Measurements from ENCODE around the gene RNF220. TPM values are rescaled to one million over a fixed set of nuclear protein-coding genes. Genes with fewer than 3 reads are reported as not detected.

Gene RNF220
- total RNA-seq, 4 donors from 2014 or later: 116 to 140 (median 123) TPM

DNA sequence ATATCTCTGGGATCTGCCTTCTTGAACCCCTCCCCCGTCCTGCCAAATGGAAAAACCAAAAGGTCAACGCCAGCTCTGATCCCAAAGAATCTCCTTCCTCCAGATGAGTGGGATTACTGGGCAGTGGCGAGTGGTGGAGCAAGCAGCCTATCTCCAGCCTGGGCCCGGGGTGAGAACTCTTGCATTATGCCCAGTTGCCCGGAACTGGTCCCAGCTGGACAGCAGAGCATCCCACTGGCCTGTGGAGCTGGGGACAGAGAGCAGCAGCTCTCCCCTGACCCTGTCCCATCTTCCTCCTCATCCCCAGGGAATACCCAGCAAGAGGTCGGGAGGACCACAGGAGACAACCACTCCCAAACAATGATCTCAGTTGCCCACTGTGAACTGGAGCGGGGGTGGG lies 138.7 kb downstream of the RNF220 start:
- no peak for DNase-seq (ENCODE audit: low spot score in 2 of 2)
- H3K4me3 ChIP-seq (ENCODE audit: low read depth, poor library complexity, severe bottlenecking): no peak overlapping the region
- intact Hi-C loops (cut with DNase I; ENCODE audit: low total_unique reads): no loop called here
- TF ChIP-seq, protein P1, sequence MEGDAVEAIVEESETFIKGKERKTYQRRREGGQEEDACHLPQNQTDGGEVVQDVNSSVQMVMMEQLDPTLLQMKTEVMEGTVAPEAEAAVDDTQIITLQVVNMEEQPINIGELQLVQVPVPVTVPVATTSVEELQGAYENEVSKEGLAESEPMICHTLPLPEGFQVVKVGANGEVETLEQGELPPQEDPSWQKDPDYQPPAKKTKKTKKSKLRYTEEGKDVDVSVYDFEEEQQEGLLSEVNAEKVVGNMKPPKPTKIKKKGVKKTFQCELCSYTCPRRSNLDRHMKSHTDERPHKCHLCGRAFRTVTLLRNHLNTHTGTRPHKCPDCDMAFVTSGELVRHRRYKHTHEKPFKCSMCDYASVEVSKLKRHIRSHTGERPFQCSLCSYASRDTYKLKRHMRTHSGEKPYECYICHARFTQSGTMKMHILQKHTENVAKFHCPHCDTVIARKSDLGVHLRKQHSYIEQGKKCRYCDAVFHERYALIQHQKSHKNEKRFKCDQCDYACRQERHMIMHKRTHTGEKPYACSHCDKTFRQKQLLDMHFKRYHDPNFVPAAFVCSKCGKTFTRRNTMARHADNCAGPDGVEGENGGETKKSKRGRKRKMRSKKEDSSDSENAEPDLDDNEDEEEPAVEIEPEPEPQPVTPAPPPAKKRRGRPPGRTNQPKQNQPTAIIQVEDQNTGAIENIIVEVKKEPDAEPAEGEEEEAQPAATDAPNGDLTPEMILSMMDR (IDR thresholded peaks at IDR 0.05): no peak
- TF ChIP-seq POLR2A (IDR thresholded peaks at IDR 0.05): no peak
- 61 to 86% methylated on average over 6 to 7 of the region's 7 CpGs for WGBS, 2 donors

DNA sequence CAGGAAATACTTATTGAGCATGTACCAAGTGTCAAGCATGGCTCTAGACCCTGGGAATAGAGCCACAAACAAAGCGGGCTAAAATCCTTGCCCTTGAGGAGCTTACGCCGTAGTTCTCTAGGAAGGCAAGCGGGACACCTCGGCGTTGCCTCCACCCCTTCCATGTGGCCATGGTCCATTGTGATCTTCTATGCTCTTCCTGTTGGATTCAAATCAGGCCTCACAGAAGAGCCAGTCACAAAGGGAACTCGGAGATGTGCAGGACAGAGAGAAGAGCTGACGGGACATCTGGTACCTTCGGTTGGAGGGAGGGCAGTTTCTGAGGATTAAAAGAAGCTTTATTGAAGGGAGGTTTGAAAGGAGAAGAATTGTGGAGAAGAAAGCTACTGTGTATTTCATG lies 139.9 kb downstream of the RNF220 start:
- intact Hi-C loops (cut with DNase I; ENCODE audit: low total_unique reads): no loop called here
- TF ChIP-seq POLR2A (IDR thresholded peaks at IDR 0.05): no peak
- TF ChIP-seq, protein P1 (IDR thresholded peaks at IDR 0.05): no peak
- WGBS, 2 donors: 86 to 89% methylated on average over 9 of the region's 9 CpGs
- H3K4me3 ChIP-seq (ENCODE audit: low read depth, poor library complexity, severe bottlenecking): no peak overlapping the region
- no peak for DNase-seq (ENCODE audit: low spot score in 2 of 2)

DNA sequence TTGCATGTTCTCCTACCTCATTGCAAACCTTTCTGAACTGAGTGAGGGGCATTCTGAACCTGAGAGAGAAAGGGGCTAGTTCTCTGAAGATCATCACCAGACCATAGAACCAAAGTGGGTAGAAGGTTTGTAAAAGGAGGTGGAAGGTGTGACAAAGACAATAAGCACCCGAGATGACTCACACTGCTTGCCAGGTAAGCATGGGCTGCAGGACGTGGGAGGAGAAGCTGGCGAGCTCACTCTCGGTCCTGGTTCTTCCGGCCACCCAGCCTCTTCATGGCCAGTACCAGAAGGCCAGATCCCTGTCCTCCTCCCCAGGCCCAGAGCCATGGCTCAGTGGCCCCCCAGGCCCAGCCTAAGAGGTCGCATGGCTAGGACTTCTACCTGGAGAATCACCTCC lies 140.9 kb downstream of the RNF220 start:
- intact Hi-C loops (cut with DNase I; ENCODE audit: low total_unique reads): no loop called here
- TF ChIP-seq, protein P1 (IDR thresholded peaks at IDR 0.05): no peak
- TF ChIP-seq POLR2A (IDR thresholded peaks at IDR 0.05): no peak
- 64 to 65% methylated on average over 6 of the region's 6 CpGs for WGBS, 2 donors
- DNase-seq (ENCODE audit: low spot score in 2 of 2): no peak
- H3K4me3 ChIP-seq (ENCODE audit: low read depth, poor library complexity, severe bottlenecking): no peak overlapping the region

DNA sequence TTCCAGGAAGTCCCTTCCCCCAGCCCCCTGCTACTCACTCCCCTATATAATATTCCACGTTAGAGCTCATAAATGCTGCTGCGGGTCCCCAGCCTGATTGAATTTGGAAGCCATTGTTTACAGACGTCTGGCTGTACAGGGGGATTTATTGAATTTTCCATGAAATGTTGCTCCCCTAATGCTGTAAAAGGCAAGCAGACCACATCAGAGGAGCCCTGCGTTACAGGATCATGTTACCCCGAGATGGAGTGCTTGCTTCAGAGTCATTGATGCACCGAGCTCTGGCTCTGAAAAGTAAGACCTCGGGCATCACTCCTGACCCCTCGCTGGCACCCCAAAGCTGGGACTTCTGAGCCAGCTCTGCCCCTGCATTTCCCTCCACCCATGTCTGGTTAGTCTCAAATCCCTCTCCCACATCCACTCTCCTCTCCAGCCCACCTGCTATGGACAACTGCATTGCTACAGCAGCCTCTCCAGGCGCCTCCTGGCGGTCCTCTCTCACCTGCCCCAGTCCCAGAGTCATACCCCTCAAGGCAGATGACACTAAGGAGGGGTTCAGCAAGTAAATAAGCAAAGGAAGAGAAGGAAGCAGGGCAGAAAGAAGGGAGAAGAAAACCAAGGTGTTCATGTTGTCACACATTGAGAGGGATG lies 141.5 kb downstream of the RNF220 start:
- TF ChIP-seq POLR2A (IDR thresholded peaks at IDR 0.05): no peak
- TF ChIP-seq, protein P1 (IDR thresholded peaks at IDR 0.05): no peak
- 66 to 75% methylated on average over 10 of the region's 10 CpGs for WGBS, 2 donors
- no peak for DNase-seq (ENCODE audit: low spot score in 2 of 2)
- no peak overlapping the region for H3K4me3 ChIP-seq (ENCODE audit: low read depth, poor library complexity, severe bottlenecking)
- intact Hi-C loops (cut with DNase I; ENCODE audit: low total_unique reads): no loop called here

DNA sequence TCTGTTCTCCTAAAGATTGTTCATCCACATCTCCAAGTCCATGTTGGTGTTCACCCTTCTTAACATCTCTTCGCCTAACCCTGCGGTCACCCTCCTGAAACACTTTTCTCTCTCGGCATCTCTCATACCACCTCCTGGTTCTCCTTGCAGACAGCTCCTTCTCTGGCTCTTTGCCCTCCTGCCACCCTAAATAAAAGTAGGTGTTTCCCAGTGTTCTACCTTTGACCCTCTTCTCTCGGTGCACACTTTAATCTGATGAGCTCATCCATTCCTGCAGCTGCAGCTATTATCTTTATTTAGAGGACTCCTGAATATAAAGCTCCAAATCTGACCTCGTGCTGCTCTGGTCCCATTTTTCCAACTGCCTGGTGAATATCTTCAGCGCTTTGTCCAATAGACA lies 142.3 kb downstream of the RNF220 start:
- WGBS, 2 donors: 77 to 83% methylated on average over 6 of the region's 6 CpGs
- no peak for DNase-seq (ENCODE audit: low spot score in 2 of 2)
- no peak overlapping the region for H3K4me3 ChIP-seq (ENCODE audit: low read depth, poor library complexity, severe bottlenecking)
- no peak for TF ChIP-seq POLR2A (IDR thresholded peaks at IDR 0.05)
- TF ChIP-seq, protein P1 (IDR thresholded peaks at IDR 0.05): no peak
- intact Hi-C loops (cut with DNase I; ENCODE audit: low total_unique reads): no loop called here

DNA sequence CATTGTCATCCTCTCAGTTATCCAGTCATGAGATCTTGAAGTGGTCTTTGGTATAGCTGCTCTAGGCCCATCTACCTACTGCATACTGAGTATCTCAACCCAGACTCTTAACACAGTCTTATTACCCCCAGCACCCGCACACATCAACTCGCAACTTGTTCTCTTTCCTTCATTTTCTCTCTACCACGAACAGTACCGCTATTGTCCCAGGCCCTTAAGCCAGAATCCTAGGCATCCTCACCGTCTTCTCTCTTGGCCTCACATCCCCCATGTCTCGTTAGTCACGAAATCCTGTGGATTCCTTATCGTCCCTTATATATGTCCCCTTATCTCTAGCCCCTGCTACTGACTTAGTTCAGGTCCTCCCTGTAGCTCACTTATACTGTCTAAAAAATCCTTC lies 142.8 kb downstream of the RNF220 start:
- TF ChIP-seq, protein P1 (IDR thresholded peaks at IDR 0.05): no peak
- no peak for TF ChIP-seq POLR2A (IDR thresholded peaks at IDR 0.05)
- no peak for DNase-seq (ENCODE audit: low spot score in 2 of 2)
- intact Hi-C loops (cut with DNase I; ENCODE audit: low total_unique reads): no loop called here
- 75 to 78% methylated on average over 8 of the region's 8 CpGs for WGBS, 2 donors
- H3K4me3 ChIP-seq (ENCODE audit: low read depth, poor library complexity, severe bottlenecking): no peak overlapping the region
